NB4 (cell line): ENCODE results near the gene RBMS3.

Experiments
- DNase-seq: peaks from one replicate; pipeline ENCODE4 v3.0.0; 2010; ENCODE audit warnings: low read depth
- H3K4me3 ChIP-seq: one replicate; pipeline ENCODE4 v1.5.1; 2011; ENCODE audit warnings: mild to moderate bottlenecking, low read depth, low read length, moderate library complexity
- CTCF ChIP-seq: IDR thresholded peaks from one replicate; pipeline ENCODE4 v1.5.1; 2012; ENCODE audit warnings: low read depth, low read length
- MAX ChIP-seq: IDR thresholded peaks from 2 replicates; pipeline ENCODE4 v1.6.1; 2011; ENCODE audit warnings: low read depth, low read length
- MYC ChIP-seq: IDR thresholded peaks from 2 replicates; pipeline ENCODE4 v1.6.1; 2011; ENCODE audit warnings: low read depth, low read length
- POLR2A ChIP-seq: IDR thresholded peaks from 2 replicates; pipeline ENCODE4 v1.6.1; 2011; ENCODE audit warnings: mild to moderate bottlenecking; ENCODE audit not compliant: insufficient read length; ENCODE audit errors: extremely low read depth

RBMS3 gene

GRCh38 chr3:29545615-29546014 lies 264.7 kb downstream of the RBMS3 start:
- no peak overlapping the region for H3K4me3 ChIP-seq
- TF ChIP-seq CTCF (no peak), POLR2A (no peak), MAX (no peak), MYC (no peak)
- DNase-seq, result no peak

- TF ChIP-seq MYC (no peak), POLR2A (no peak), CTCF (no peak), MAX (no peak)
- H3K4me3 ChIP-seq, result no peak overlapping the region
These were observed 271.2 kb downstream of the RBMS3 start for GRCh38 chr3:29552051-29552450.

GRCh38 chr3:29554566-29554965 lies 273.7 kb downstream of the RBMS3 start:
- no peak for TF ChIP-seq MYC
- no peak for TF ChIP-seq POLR2A
- TF ChIP-seq MAX, result no peak
- no peak for TF ChIP-seq CTCF
- H3K4me3 ChIP-seq, result no peak overlapping the region
- DNase-seq, result no peak

More at GRCh38 chr3:29552051-29552450, 271.2 kb downstream of the RBMS3 start:
- no peak for DNase-seq

GRCh38 chr3:29555590-29555989 lies 274.7 kb downstream of the RBMS3 start:
- DNase-seq, result no peak
- TF ChIP-seq MYC (no peak), MAX (no peak), POLR2A (no peak), CTCF (no peak)
- H3K4me3 ChIP-seq, result no peak overlapping the region

- no peak for TF ChIP-seq MAX
- no peak for TF ChIP-seq MYC
- TF ChIP-seq POLR2A, result no peak
- no peak for TF ChIP-seq CTCF
- no peak overlapping the region for H3K4me3 ChIP-seq
- no peak for DNase-seq
These were observed 276.3 kb downstream of the RBMS3 start for GRCh38 chr3:29557186-29557585.

GRCh38 chr3:29557825-29558224 lies 277.0 kb downstream of the RBMS3 start:
- no peak for TF ChIP-seq MAX
- H3K4me3 ChIP-seq, result no peak overlapping the region
- no peak for DNase-seq
